Heart right ventricle (tissue), 16 donors: ENCODE data around the gene GPR12. TPM values are rescaled to one million over a fixed set of nuclear protein-coding genes. Genes with fewer than 3 reads are reported as not detected.

ENCODE experiments used
- ATAC-seq, 8 donors: fragments of 200-7000 bp; cut with Tn5 transposase; one replicate each; pipeline ENCODE4 v1.9.1; 2020; ENCODE audit warnings: mild to moderate bottlenecking in 8 of 8, moderate library complexity in 8 of 8, moderate number of reproducible peaks in 1 of 8
- DNase-seq, 2 donors: peaks; one replicate each; pipeline ENCODE4 v3.0.0-alpha.2; 2020
- H3K27ac ChIP-seq, 10 donors: fragments of 200-600 bp; sonication (generic) in 2 of 10; one replicate each; pipeline versions ENCODE4 v1.5.0 to v1.8.0; 2020 to 2022; ENCODE audit warnings: mild to moderate bottlenecking in 3 of 10
- H3K27me3 ChIP-seq, 7 donors: fragments of 200-600 bp; one replicate each; pipeline ENCODE4 v1.8.0; 2021 to 2022; ENCODE audit warnings: mild to moderate bottlenecking in 2 of 7
- H3K36me3 ChIP-seq, 9 donors: fragments of 200-600 bp; sonication (generic) in 1 of 9; one replicate each; pipeline versions ENCODE4 v1.5.0 to v1.8.0; 2020 to 2022; ENCODE audit warnings: mild to moderate bottlenecking in 2 of 9
- H3K4me1 ChIP-seq, 9 donors: fragments of 200-600 bp; sonication (generic) in 1 of 9; one replicate each; pipeline versions ENCODE4 v1.5.0 to v1.8.0; 2020 to 2022; ENCODE audit warnings: mild to moderate bottlenecking in 4 of 9
- H3K4me3 ChIP-seq, 10 donors: fragments of 200-600 bp; sonication (generic) in 2 of 10; one replicate each; pipeline versions ENCODE4 v1.5.0 to v1.8.0; 2020 to 2022; ENCODE audit warnings: mild to moderate bottlenecking in 7 of 10, moderate library complexity in 2 of 10
- H3K9me3 ChIP-seq, 11 donors: fragments of 200-600 bp in 10 of 11; sonication (generic) in 2 of 11; one replicate each; pipeline versions ENCODE4 v1.5.0 to v1.8.0; 2013 to 2022; ENCODE audit warnings: mild to moderate bottlenecking in 2 of 11, control low read depth in 1 of 11, moderate library complexity in 1 of 11
- CTCF ChIP-seq, 9 donors: fragments of 200-600 bp; sonication (generic) in 2 of 9; IDR thresholded peaks; one replicate each; pipeline versions ENCODE4 v1.5.0 to v1.8.0; 2021 to 2022; ENCODE audit warnings: antibody characterized with exemption in 9 of 9, mild to moderate bottlenecking in 5 of 9, moderate library complexity in 1 of 9
- WGBS, 2 donors: extraction: QIAGEN DNeasy Blood & Tissue Kit; methylation state at CpG; one replicate each; pipeline ENCODE4 v1.1.7; 2013; ENCODE audit warnings: inconsistent platforms in 1 of 2; 5-methylcytosine and 5-hydroxymethylcytosine counted together
- intact Hi-C, 10 donors: fragments of 100-400 bp; cut with DNase I; formaldehyde crosslinking; loops; one replicate each; pipeline versions ENCODE4 v1.11.1 to v1.14.2; 2022
- polyA plus RNA-seq, 2 donors: library from polyadenylated mRNA; stranded (reverse); fragments of 200-250 nt; gene quantifications; one replicate each; pipeline ENCODE4 v1.2.3, GENCODE V29; 2013
- total RNA-seq, 10 donors: library from RNA; stranded (reverse); fragmentation: NEBNext Ultra II Directional in 3 of 10; extraction: Animal tissue kit (Norgen Biotek cat#: 25700) in 3 of 10; gene quantifications; one replicate each; pipeline versions ENCODE4 v1.2.1 to v1.2.4, GENCODE V29; 2021 to 2023
- donor health status: Arrhythmogenic right ventricular cardiomyopathy.
- donor health status: ischemic (EF 13 %, LVEDD 7.1; RV severe dilation, severe dysfunction).
- donor health status: healthy with polysubstance abuse.
- donor health status: DM: no; HTN: yes; CAD: no.
- donor health status: DM: no; HTN: no; CAD: no.
- donor health status: ischemic (EF 25% LVEDD 6.9; RV normal size, moderate dysfunction).
- donor health status: ischemic (EF 25% LVEDD 5.7; RV mildly dilated, moderate dysfunction).
- donor health status: healthy.
- donor health status: DM: yes; HTN: yes; CAD: no.
- donor health status: Ischemic cardiomyopathy.
- donor health status: ischemic (EF 35%, LVEDD 5.7; RV mildly dilated, moderate dysfunction).
- donor health status: nonischemic (EF 11% LVEDD 7.7; RV severe dilation, severe dysfunction).
- donor health status: DM: yes; HTN: yes; CAD: no.
- donor health status: PGD.
- donor health status: ischemic (EF 29% LVEDD 5.4; RV normal size, mild dysfunction).
- donor health status: nonischemic (EF 23%, LVEDD 6.1; RV moderate dilation, normal function).

GPR12 gene
- total and polyA plus RNA-seq, 12 donors, result 0.04 to 0.22 (median 0.09) TPM; not detected in 4

GRCh38 chr13:26747706-26748105 lies 12.9 kb downstream of the GPR12 start:
- ATAC-seq (no peak), DNase-seq (no peak)
- no peak for TF ChIP-seq CTCF (IDR thresholded peaks at IDR 0.05)
- H3K27me3 ChIP-seq, result peaks cover under 1 to 74% (median 42%) of the 10 kb centered on the region in 7 donors
- H3K9me3 ChIP-seq, result no peaks in the 10 kb centered on the region
- no peak overlapping the region for H3K27ac ChIP-seq
- intact Hi-C loops, result no loop called here
- H3K4me1 ChIP-seq, result no peaks in the 10 kb centered on the region
- no peaks in the 10 kb centered on the region for H3K36me3 ChIP-seq
- no peak overlapping the region for H3K4me3 ChIP-seq
- 63 to 69% methylated on average over 2 of the region's 2 CpGs for WGBS, 2 donors

GRCh38 chr13:26743971-26744370 lies 16.6 kb downstream of the GPR12 start:
- Histone ChIP-seq H3K4me1 (no peaks in the 10 kb centered on the region), H3K27me3 (peaks cover 6 to 70% (median 51%) of the 10 kb centered on the region in 7 donors), H3K27ac (no peak overlapping the region), H3K36me3 (no peaks in the 10 kb centered on the region), H3K9me3 (peaks cover 0 to 2% (median 0%) of the 10 kb centered on the region in 11 donors), H3K4me3 (no peak overlapping the region)
- TF ChIP-seq CTCF (IDR thresholded peaks at IDR 0.05), result no peak
- ATAC-seq (no peak), DNase-seq (no peak)
- intact Hi-C loops, result no loop called here
- 38 to 40% methylated on average over 7 of the region's 7 CpGs for WGBS, 2 donors

- H3K27me3 ChIP-seq, result peaks cover 6 to 63% (median 51%) of the 10 kb centered on the region in 7 donors
- H3K36me3 ChIP-seq, result no peaks in the 10 kb centered on the region
- H3K4me1 ChIP-seq, result no peaks in the 10 kb centered on the region
- DNase-seq (no peak), ATAC-seq (no peak)
- H3K27ac ChIP-seq, result no peak overlapping the region
- WGBS, 2 donors, result 21 to 29% methylated on average over 25 of the region's 25 CpGs
- intact Hi-C loops, result no loop called here
- TF ChIP-seq CTCF (IDR thresholded peaks at IDR 0.05), result no peak
- H3K4me3 ChIP-seq, result no peak overlapping the region
- H3K9me3 ChIP-seq, result peaks cover 0 to 13% (median 4%) of the 10 kb centered on the region in 11 donors
These were observed 17.8 kb downstream of the GPR12 start for GRCh38 chr13:26742691-26743358.

GRCh38 chr13:26735677-26736076 lies 24.9 kb downstream of the GPR12 start:
- Histone ChIP-seq H3K27ac (no peak overlapping the region), H3K36me3 (no peaks in the 10 kb centered on the region), H3K4me3 (no peak overlapping the region), H3K9me3 (peaks cover 0 to 13% (median 4%) of the 10 kb centered on the region in 11 donors), H3K4me1 (no peaks in the 10 kb centered on the region), H3K27me3 (peaks cover 0 to 21% (median 3%) of the 10 kb centered on the region in 7 donors)
- intact Hi-C loops, result no loop called here
- 74 to 76% methylated on average over 9 of the region's 9 CpGs for WGBS, 2 donors
- no peak for TF ChIP-seq CTCF (IDR thresholded peaks at IDR 0.05)
- DNase-seq (no peak), ATAC-seq (no peak)
